Retinal pigment epithelial cell (primary cell): Measurements from ENCODE around the gene SELPLG.

Experiments
- DNase-seq: peaks from one replicate; pipeline ENCODE4 v3.0.0-alpha.2; 2010; ENCODE audit warnings: low read depth
- H3K4me3 ChIP-seq: 2 replicates; pipeline ENCODE4 v1.5.1; 2011; ENCODE audit warnings: mild to moderate bottlenecking, low read length, control low read depth, moderate library complexity
- TF ChIP-seq, protein P1 (sequence below): conservative IDR thresholded peaks from 2 replicates; pipeline ENCODE4 v1.5.1; 2011; ENCODE audit warnings: low read depth, low read length, control low read depth, inconsistent platforms

SELPLG gene

DNA sequence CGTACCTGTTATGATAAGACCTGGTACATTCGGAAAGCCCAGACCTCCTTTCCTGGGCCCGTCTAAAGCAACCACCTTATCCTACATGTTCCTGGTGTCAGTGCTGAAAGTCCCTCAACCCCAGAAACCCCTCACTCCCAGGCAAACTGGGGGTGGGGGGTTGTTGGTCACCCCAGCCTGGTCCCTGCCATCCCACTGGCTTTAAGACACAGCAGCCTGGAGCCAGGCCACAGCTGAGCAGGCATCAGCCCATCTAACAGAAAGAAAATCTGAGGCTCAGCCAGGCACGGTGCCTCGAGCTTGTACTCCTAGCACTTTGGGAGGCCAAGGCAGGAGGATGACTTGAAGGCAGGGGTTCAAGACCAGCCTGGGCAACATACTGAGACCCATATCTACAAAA lies 4.5 kb downstream of the SELPLG start:
- DNase-seq = no peak

GRCh38 chr12:108627134-108627920 lies 6.4 kb downstream of the SELPLG start:
- H3K4me3 ChIP-seq = no peak overlapping the region
- TF ChIP-seq, protein P1, sequence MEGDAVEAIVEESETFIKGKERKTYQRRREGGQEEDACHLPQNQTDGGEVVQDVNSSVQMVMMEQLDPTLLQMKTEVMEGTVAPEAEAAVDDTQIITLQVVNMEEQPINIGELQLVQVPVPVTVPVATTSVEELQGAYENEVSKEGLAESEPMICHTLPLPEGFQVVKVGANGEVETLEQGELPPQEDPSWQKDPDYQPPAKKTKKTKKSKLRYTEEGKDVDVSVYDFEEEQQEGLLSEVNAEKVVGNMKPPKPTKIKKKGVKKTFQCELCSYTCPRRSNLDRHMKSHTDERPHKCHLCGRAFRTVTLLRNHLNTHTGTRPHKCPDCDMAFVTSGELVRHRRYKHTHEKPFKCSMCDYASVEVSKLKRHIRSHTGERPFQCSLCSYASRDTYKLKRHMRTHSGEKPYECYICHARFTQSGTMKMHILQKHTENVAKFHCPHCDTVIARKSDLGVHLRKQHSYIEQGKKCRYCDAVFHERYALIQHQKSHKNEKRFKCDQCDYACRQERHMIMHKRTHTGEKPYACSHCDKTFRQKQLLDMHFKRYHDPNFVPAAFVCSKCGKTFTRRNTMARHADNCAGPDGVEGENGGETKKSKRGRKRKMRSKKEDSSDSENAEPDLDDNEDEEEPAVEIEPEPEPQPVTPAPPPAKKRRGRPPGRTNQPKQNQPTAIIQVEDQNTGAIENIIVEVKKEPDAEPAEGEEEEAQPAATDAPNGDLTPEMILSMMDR = no peak
- DNase-seq = no peak

More for the DNA sequence above, 4.5 kb downstream of the SELPLG start:
- H3K4me3 ChIP-seq = no peak overlapping the region
- TF ChIP-seq, protein P1 = no peak

DNA sequence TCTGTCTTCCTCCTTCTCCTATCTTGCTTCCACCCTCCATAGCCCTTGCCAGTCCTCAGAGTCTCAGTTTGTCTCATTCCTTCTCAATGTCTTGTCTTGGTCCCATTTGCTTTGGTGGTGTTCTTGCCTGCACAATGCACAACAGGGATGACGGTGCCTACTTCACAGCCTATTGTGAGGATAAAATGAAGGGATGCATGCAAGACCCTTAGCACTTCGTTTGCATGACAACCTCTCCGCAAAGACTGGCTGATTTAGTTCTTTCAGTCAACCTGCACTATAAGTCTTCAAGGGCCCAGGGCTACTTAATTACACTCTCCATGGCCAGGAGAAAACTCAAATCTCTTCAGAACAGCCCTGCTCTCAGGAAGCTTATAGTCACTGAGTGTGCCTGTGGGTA lies 8.5 kb downstream of the SELPLG start:
- DNase-seq = no peak
- TF ChIP-seq, protein P1 = no peak
- no peak overlapping the region for H3K4me3 ChIP-seq

- no peak for DNase-seq
- TF ChIP-seq, protein P1 = no peak
- H3K4me3 ChIP-seq = no peak overlapping the region
Observed at GRCh38 chr12:108623577-108623976, 10.1 kb downstream of the SELPLG start.

- TF ChIP-seq, protein P1 = no peak
- no peak overlapping the region for H3K4me3 ChIP-seq
- DNase-seq = no peak
Observed at GRCh38 chr12:108622921-108623514, 10.7 kb downstream of the SELPLG start.

- TF ChIP-seq, protein P1 = no peak
- H3K4me3 ChIP-seq = no peak overlapping the region
- no peak for DNase-seq
Observed at GRCh38 chr12:108622421-108622820, 11.3 kb downstream of the SELPLG start.

DNA sequence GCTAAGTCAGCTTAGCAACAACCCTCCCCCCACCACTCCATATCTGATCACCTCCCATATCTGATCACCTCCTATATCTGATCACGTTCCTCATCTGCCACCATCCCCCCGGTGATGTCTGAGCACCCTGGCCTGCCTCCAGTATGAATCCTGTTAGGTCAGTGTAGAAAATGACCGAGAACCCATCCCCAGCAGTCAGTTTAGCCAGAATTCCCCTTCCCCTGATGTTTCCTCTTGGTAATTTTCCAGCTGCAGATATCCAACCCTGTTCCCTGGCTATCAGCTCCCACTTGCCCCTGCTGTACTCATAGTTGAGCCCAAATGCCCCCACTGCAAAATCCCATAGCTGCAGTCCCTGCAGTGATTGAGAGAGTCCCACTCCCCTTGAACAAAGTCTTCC lies 12.5 kb downstream of the SELPLG start:
- no peak for DNase-seq
- H3K4me3 ChIP-seq = no peak overlapping the region
- TF ChIP-seq, protein P1 = no peak
